ENCODE data around the gene ICAM5.
"Not testable (repeated sequence)": the region's sequence is repeated elsewhere in the genome, so short reads cannot be mapped to it uniquely, and the experiment has no call there.

Gene ICAM5

GRCh38 chr19:10270180-10270615, 19.6 kb upstream of the ICAM5 start:
- no peak for DNase-seq (ENCODE audit: low spot score)

DNA sequence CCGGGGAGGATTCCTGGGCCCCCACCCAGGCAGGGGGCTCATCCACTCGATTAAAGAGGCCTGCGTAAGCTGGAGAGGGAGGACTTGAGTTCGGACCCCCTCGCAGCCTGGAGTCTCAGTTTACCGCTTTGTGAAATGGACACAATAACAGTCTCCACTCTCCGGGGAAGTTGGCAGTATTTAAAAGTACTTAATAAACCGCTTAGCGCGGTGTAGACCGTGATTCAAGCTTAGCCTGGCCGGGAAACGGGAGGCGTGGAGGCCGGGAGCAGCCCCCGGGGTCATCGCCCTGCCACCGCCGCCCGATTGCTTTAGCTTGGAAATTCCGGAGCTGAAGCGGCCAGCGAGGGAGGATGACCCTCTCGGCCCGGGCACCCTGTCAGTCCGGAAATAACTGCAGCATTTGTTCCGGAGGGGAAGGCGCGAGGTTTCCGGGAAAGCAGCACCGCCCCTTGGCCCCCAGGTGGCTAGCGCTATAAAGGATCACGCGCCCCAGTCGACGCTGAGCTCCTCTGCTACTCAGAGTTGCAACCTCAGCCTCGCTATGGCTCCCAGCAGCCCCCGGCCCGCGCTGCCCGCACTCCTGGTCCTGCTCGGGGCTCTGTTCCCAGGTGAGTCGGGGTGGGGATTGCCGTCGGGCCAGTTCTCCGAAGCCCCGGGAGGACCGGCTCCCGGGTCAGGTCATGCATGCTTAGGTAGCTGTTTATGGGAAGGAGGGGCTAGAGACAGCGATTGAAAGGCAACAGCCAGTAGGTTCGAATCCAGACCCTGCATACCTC, 18.9 kb upstream of the ICAM5 start, which contains the start of gene ICAM1:
Gene ICAM1 (plus strand): TSS at position 505 of the 779 bp plus-strand sequence. CDS start 40 bp downstream, at position 545.
- DNase-seq (ENCODE audit: low spot score), result no peak

GRCh38 chr19:10271543-10272086, 18.1 kb upstream of the ICAM5 start:
- DNase-seq (ENCODE audit: low spot score), result no peak

- DNase-seq (ENCODE audit: low spot score), result no peak
These were observed 15.2 kb upstream of the ICAM5 start for GRCh38 chr19:10274589-10274988.

GRCh38 chr19:10277795-10278589, 11.8 kb upstream of the ICAM5 start:
- DNase-seq (ENCODE audit: low spot score), result no peak

GRCh38 chr19:10278935-10279334, 10.8 kb upstream of the ICAM5 start:
- DNase-seq (ENCODE audit: low spot score), result no peak

DNA sequence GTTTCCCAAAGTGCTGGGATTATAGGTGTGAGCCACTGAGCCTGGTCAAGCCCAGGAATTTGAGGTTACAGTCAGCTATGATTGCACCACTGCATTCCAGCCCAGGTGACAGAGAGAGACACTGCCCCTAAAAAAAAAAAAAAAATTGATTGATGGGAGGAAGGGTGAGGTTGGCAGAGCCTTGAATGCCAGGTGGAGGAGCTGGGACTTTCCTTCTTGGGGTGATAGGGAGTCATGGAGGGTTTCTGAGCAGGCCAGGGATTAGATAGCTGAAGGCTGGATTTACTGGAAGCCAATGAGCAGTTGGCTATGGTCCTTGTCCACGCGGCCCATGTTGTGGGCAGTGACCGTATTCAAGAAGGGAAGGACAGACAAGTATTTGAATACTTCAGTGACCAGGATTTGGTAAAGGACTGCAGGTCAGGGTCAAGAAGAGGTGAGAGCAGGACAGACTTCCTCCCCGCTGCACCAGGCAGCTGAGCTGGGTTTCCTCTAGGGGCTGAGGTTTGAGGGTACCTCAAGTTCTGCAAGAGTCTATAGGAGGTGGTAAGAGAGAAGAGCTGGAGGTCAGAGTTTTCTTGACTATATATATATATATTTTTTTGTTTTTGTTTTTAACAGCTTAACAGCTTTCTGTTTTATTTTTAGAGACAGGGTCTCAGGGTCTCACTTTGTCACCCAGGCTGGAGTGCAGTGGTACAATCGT, 9.9 kb upstream of the ICAM5 start:
- DNase-seq (ENCODE audit: low spot score), result no peak

DNA sequence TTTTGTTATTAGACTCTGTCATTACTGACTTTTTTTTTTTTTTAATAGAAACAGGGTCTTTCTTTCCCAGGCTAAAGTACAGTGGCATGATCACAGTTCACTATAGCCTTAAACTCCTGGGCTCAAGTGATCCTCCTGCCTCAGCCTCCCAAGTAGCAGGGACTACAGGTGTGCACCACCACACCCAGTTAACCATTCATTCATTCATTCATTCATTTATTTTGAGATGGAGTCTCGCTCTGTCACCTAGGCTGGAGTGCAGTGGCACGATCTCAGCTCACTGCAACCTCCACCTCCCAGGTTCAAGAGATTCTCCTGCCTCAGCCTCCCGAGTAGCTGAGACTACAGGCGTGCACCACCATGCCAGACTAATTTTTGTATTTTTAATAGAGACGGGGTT, 7.7 kb upstream of the ICAM5 start:
- DNase-seq (ENCODE audit: low spot score), result not testable (repeated sequence)

DNA sequence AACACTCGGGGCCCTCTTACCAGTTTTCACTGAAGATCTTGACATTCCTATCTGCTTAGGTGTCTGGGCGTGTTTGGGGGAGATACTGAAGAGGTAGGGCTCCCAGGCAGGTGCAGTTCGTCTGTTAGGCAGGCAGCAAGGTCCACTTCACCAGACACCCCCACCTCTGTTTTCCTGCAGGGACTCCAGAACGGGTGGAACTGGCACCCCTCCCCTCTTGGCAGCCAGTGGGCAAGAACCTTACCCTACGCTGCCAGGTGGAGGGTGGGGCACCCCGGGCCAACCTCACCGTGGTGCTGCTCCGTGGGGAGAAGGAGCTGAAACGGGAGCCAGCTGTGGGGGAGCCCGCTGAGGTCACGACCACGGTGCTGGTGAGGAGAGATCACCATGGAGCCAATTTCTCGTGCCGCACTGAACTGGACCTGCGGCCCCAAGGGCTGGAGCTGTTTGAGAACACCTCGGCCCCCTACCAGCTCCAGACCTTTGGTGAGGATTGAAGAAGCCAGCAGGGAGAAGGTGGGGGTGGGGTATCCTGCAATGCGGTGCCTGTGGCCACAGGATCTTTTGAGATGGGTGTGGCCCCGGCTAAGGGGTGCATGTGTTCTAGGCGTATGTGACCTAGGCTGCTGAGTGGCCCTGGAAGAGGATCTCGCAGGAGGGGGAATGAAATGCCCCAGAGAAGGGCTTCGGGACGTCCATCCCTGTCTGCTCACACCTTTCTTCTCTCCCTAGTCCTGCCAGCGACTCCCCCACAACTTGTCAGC, 6.3 kb upstream of the ICAM5 start:
- no peak for DNase-seq (ENCODE audit: low spot score)

- no peak for DNase-seq (ENCODE audit: low spot score)
These were observed 5.4 kb upstream of the ICAM5 start for GRCh38 chr19:10284065-10284959.

GRCh38 chr19:10284960-10285278, 4.8 kb upstream of the ICAM5 start:
- no peak for DNase-seq (ENCODE audit: low spot score)

DNA sequence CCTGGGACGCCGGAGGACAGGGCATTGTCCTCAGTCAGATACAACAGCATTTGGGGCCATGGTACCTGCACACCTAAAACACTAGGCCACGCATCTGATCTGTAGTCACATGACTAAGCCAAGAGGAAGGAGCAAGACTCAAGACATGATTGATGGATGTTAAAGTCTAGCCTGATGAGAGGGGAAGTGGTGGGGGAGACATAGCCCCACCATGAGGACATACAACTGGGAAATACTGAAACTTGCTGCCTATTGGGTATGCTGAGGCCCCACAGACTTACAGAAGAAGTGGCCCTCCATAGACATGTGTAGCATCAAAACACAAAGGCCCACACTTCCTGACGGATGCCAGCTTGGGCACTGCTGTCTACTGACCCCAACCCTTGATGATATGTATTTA, 4.4 kb upstream of the ICAM5 start:
- no peak for DNase-seq (ENCODE audit: low spot score)

- DNase-seq (ENCODE audit: low spot score), result no peak
These were observed 2.7 kb upstream of the ICAM5 start, which contains the start of gene ICAM4 for GRCh38 chr19:10286803-10287737. Gene ICAM4 (plus strand): TSS chr19:10286955. CDS start chr19:10287013, 58 bp downstream.

- no peak for DNase-seq (ENCODE audit: low spot score)
These were observed 1.0 kb upstream of the ICAM5 start for GRCh38 chr19:10288662-10289166.

GRCh38 chr19:10289167-10289835, 451 bp upstream of the ICAM5 start:
- no peak for DNase-seq (ENCODE audit: low spot score)

DNA sequence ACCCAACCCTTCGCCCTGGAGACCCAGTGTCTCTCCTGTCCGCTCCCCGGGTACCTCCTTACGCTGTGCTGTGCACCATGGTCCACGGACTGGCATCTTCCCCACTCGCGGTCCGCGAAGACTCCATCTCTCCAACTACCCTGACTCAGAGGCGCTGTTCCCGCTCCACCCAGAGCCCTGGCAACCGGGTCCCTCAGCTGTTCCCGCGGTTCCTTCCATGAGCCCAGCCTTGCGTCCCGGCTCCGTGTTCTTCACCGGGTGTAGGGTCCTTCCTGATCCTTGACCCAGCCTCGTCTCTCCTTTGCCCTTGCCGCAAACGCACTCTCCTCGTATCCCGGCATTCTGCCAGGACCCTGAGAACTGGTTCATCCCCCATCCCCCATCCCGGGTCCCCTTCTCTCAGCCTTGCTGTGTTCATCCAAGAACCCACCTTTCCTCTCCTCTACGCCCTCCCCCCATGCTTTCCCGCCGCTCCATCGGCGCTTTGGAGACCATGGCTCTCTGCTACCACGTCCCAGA, 664 bp downstream of the ICAM5 start:
- DNase-seq (ENCODE audit: low spot score), result no peak

GRCh38 chr19:10290876-10291553, 1.3 kb downstream of the ICAM5 start:
- DNase-seq (ENCODE audit: low spot score), result no peak

All from globus pallidus (tissue), 1 donor.